T-helper 17 cell (primary cell): Measurements from ENCODE around the gene MFSD6. TPM values are rescaled to one million over a fixed set of nuclear protein-coding genes. Genes with fewer than 3 reads are reported as not detected.

Experiments
- ATAC-seq: fragments of 150-1000 bp; cut with Tn5 transposase; 2 replicates; pipeline ENCODE4 v1.10.0; 2021; ENCODE audit warnings: mild to moderate bottlenecking, moderate library complexity
- DNase-seq, 3 donors: peaks; one replicate each; pipeline versions ENCODE4 v3.0.0 to v3.0.0-alpha.2; 2020 to 2021
- H3K9me3 ChIP-seq: one replicate; pipeline ENCODE4 v1.7.0; 2013; ENCODE audit warnings: low read length, mild to moderate bottlenecking; ENCODE audit not compliant: control insufficient read depth, poor library complexity, severe bottlenecking
- H3K27ac Mint-ChIP-seq: one replicate; pipeline ENCODE4 v1.8.0; 2022; ENCODE audit warnings: mild to moderate bottlenecking, moderate library complexity, mixed read lengths
- H3K27me3 Mint-ChIP-seq: one replicate; pipeline ENCODE4 v1.8.0; 2022; ENCODE audit warnings: mixed read lengths
- H3K36me3 Mint-ChIP-seq: one replicate; pipeline ENCODE4 v1.8.0; 2022; ENCODE audit warnings: low read depth, mixed read lengths
- H3K4me1 Mint-ChIP-seq: one replicate; pipeline ENCODE4 v1.8.0; 2022; ENCODE audit warnings: mild to moderate bottlenecking, mixed read lengths
- H3K4me3 Mint-ChIP-seq: one replicate; pipeline ENCODE4 v1.8.0; 2022; ENCODE audit warnings: mild to moderate bottlenecking, moderate library complexity, mixed read lengths
- total RNA-seq, 4 donors: library from RNA in 2 of 4; stranded (reverse) in 2 of 4; gene quantifications; one replicate each; pipeline ENCODE4 v1.2.3 and lab custom pipeline; 2022 to 2026

Gene MFSD6
- total RNA-seq, 2 donors from 2014 or later = 36.2 to 55.6 TPM

DNA sequence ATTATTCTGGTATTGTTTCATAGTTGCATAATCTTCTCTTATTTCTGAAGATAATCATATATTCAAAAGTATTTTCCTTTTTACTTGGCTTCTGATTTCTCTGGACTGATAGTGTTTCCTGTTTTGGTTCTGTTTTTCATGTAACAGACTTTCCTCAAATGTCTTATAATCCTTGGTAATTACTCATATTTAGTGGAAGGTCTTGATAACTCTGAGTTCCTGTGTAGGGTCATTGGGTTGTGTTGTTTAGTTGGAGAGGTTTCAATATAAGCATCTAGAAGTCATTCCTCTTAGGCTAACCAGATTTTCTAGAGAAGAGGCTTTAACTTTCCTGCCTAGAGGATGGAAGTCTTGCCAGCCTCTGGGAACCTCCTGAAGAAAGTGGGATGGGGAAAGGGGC is 23.8 kb downstream of the MFSD6 start:
- Mint-ChIP-seq H3K4me3 (no peak overlapping the region), H3K4me1 (peaks cover 40% of the 10 kb centered on the region), H3K27ac (no peak overlapping the region), H3K36me3 (peaks cover 11% of the 10 kb centered on the region), H3K27me3 (no peaks in the 10 kb centered on the region)
- no peaks in the 10 kb centered on the region for H3K9me3 ChIP-seq
- ATAC-seq = no peak
- no peak for DNase-seq

DNA sequence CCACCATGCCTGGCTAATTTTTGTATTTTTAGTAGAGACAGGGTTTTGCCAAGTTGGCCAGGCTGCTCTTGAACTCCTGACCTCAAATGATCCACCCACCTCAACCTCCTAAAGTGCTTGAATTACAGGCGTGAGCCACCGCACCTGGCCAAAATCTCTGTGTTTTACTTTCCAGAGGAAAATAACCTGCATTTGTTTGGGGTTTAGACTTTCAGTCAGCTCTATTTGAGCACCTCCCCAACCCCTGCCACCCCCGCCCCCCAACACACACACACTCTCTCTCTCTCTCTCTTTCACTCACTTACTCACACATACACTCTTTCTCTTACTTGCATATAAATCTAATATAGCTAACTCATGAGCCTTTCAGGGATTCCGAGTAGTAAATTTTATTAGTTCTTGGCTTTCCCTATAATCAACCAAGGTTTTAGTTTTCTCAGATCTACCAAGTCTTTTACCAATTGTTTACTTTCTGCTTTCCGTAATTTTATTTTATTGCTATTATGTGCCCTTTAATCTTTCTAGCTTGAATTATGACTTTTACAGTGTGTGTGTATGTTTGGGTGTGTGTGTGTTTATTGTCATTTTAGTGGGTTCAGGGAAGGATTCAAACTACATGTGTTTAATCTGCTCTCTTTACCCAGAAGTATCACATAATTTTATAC is 24.5 kb downstream of the MFSD6 start:
- no peaks in the 10 kb centered on the region for H3K9me3 ChIP-seq
- Mint-ChIP-seq H3K4me1 (peaks cover 46% of the 10 kb centered on the region), H3K36me3 (peaks cover 11% of the 10 kb centered on the region), H3K27me3 (no peaks in the 10 kb centered on the region), H3K4me3 (peak overlapping the region; percentile 71), H3K27ac (peak overlapping the region; percentile 90)
- DNase-seq = no peak
- ATAC-seq = no peak

DNA sequence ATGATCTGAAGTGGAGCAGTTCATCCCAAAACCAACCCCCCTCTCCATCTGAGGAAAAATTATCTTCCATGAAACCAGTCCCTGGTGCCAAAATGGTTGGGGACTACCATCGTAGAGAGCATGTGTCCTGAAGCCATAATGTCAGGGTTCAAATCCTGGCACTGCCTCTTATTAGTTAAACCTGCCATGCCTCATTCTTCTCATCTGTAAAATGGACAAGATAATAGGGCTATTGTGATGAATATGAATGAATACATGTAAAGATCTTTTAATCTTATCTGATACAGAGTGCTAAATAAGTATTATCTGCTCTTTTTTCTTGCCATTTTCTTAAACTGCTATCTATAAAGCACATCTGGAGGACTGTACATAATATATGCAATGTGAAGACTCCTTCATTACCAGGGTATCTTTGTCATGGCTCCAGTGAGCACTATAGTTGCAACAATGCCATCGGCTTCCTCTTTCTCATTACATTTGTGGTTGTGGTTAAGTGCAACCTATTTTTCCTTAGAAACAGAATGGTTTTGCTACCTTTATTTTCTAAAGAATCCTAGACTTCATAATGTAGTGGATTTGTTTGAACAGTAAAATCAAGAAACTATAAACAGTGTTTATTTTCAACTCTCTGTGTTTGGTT is 27.0 kb downstream of the MFSD6 start:
- DNase-seq = no peak
- H3K4me1 Mint-ChIP-seq = peaks cover 55% of the 10 kb centered on the region
- peaks cover 7% of the 10 kb centered on the region for H3K36me3 Mint-ChIP-seq
- H3K4me3 Mint-ChIP-seq = peak overlapping the region; percentile 49
- H3K27ac Mint-ChIP-seq = no peak overlapping the region
- H3K9me3 ChIP-seq = no peaks in the 10 kb centered on the region
- ATAC-seq = no peak
- H3K27me3 Mint-ChIP-seq = no peaks in the 10 kb centered on the region

DNA sequence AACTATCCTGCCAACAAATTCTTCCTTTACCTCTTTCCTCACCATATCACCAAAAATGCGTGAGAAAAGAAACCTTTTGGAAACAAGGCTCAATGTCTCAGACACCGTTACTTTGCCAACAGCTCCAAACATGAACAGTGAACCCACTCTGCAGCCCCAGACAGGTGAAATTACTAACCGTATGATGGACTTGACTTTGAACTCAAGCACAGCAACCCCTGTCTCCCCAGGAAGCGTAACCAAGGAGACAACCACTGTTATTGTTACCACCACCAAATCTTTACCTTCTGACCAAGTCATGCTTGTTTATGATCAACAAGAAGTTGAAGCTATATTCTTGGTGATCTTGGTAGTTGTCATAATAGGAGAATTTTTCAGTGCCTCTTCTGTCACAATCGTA is 28.4 kb downstream of the MFSD6 start:
- Mint-ChIP-seq H3K27me3 (no peaks in the 10 kb centered on the region), H3K4me3 (no peak overlapping the region), H3K36me3 (peaks cover 7% of the 10 kb centered on the region), H3K4me1 (peaks cover 66% of the 10 kb centered on the region), H3K27ac (peak overlapping the region; percentile 19)
- DNase-seq (no peak), ATAC-seq (peak; percentile 28)
- no peaks in the 10 kb centered on the region for H3K9me3 ChIP-seq

DNA sequence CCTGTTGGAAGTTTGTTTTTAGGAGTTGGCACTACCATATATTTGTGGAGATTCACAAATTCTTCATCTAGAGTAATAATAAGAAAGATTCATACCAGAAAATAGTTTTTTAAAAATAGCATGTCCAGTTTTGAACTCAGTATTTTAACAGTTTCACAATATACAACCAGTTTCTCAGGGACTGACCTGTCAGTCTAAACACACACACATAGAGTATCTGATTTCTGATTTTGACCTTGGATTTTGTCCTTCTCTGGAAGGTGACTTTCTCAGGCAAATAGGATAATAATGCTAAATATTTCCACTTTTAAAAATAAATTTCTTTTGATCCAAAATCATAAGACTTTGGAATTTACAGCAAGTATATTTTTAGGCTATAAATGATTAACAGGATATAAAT is 32.0 kb downstream of the MFSD6 start:
- Mint-ChIP-seq H3K27ac (peak overlapping the region; percentile 11), H3K4me1 (peaks cover 72% of the 10 kb centered on the region), H3K27me3 (no peaks in the 10 kb centered on the region), H3K4me3 (no peak overlapping the region), H3K36me3 (peaks cover 9% of the 10 kb centered on the region)
- no peaks in the 10 kb centered on the region for H3K9me3 ChIP-seq
- DNase-seq (no peak), ATAC-seq (no peak)

DNA sequence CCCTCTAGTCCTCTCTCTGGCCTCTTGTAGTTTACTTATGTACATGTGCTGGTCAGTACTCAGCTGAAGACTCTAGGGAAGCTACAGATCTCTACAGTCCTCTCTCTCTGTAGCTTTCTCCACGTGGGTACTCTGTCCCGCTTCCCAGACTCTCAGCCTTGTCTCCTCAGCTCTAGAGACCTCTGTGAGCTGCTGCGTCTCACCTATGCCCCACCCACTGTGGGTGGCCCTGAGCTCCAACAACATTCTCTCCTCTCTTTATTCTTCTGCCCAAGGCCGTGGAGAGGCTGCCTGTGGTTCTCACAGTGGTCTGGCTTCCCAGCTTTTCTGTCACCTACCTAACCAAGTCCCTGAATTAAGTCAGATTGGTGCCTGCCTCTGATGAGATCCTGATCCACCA is 33.4 kb downstream of the MFSD6 start:
- H3K9me3 ChIP-seq = no peaks in the 10 kb centered on the region
- Mint-ChIP-seq H3K4me1 (peaks cover 68% of the 10 kb centered on the region), H3K27me3 (no peaks in the 10 kb centered on the region), H3K36me3 (peaks cover 6% of the 10 kb centered on the region), H3K27ac (peak overlapping the region; percentile 75), H3K4me3 (no peak overlapping the region)
- ATAC-seq (no peak), DNase-seq (no peak)

DNA sequence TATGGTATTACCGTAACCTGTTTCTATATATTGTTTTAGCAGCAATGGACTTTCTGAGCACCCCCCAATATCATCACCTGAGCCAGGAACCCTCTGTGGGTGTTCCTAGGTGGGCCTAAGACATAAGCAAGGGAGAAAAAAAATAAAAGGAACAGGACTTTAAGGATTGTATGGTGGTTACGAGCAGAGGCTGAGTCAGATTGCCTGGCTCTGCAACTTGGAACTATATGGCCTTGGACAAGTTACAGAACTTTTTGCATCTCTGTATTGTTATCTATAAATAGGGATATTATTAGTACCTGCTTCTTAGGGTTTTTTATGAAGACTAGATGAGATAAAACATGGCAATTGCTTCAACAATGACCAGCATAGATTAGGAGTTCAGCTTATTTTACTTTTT is 34.9 kb downstream of the MFSD6 start:
- Mint-ChIP-seq H3K4me1 (peaks cover 64% of the 10 kb centered on the region), H3K27ac (peak overlapping the region; percentile 72), H3K36me3 (peaks cover 6% of the 10 kb centered on the region), H3K4me3 (no peak overlapping the region), H3K27me3 (no peaks in the 10 kb centered on the region)
- ATAC-seq (no peak), DNase-seq (no peak)
- H3K9me3 ChIP-seq = no peaks in the 10 kb centered on the region

DNA sequence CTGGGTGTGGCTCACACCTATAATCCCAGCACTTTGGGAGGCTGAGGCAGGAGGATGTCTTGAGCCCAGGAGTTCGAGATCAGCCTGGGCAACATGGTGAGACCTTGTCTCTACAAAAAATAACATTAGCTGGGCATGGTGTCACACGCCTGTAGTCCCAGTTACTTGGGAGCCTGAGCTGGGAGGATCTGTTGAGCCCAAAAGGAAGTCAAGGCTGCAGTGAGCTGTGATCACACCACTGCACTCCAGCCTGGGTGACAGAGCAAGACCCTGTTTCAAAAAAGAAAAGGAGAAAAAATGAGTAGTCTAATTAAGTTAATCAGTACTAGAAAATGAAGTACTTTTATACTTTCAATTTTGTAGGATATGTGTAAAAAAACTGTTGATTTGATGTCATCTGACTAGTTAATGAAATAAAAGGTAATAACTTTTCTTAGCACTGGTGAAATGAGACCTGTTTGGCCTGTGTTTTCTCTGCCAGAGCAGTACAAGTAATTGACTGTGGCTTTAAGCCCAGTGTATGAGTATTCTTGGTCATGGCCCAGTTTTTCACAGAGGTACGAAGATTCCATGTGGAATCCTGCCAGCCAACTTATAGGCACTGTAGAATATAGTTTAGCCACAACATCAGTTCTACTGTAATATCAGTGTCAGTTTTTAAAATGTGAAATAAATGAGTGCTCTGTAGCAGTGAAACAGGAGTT is 35.8 kb downstream of the MFSD6 start:
- peaks cover 62% of the 10 kb centered on the region for H3K4me1 Mint-ChIP-seq
- H3K36me3 Mint-ChIP-seq = peaks cover 6% of the 10 kb centered on the region
- ATAC-seq (no peak), DNase-seq (no peak)
- no peaks in the 10 kb centered on the region for H3K27me3 Mint-ChIP-seq
- peak overlapping the region; percentile 72 for H3K27ac Mint-ChIP-seq
- H3K9me3 ChIP-seq = no peaks in the 10 kb centered on the region
- no peak overlapping the region for H3K4me3 Mint-ChIP-seq

DNA sequence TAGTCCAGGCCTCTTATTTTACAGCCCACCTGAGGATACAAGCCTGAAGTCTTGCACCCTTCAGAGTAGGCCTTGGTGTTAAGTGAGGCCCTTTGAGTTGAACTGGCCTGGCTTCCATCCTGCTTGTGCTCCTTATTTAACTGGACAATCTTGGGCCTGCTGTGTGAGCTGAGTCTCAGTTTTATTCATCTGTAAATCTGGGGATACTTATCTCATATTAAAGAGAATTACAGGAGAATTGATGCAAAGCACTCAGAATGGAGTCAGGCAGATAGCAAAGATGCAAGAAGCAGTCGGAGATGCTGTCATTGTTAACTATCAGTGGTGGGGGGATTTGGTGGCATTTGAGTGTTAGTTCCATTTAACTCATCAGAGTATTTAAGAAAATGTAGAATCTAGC is 36.8 kb downstream of the MFSD6 start:
- ATAC-seq = no peak
- no peaks in the 10 kb centered on the region for H3K9me3 ChIP-seq
- Mint-ChIP-seq H3K27me3 (no peaks in the 10 kb centered on the region), H3K4me3 (no peak overlapping the region), H3K27ac (peak overlapping the region; percentile 71), H3K36me3 (peaks cover 6% of the 10 kb centered on the region), H3K4me1 (peaks cover 53% of the 10 kb centered on the region)
- DNase-seq = no peak

DNA sequence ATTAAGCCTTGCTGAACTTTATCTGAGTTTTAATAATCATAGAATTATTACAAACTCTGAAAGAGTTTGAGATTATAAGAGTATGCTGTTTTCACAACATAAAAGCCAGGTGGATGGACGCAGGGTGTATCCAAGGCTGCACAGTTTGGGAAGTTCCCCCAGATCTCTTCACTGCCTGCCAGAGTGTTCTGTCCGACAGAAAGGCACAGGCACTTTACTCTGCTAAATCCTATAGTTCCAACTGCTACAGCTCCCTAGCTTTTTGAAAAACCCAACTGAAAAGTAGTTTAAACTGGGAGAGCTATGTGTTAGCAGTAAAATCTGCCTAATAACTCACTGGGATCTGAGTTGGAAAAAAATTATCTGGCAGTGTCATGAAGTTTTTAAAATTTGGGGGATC is 38.0 kb downstream of the MFSD6 start:
- Mint-ChIP-seq H3K36me3 (peaks cover 7% of the 10 kb centered on the region), H3K27me3 (no peaks in the 10 kb centered on the region), H3K4me3 (no peak overlapping the region), H3K4me1 (peaks cover 51% of the 10 kb centered on the region), H3K27ac (peak overlapping the region; percentile 34)
- no peak for ATAC-seq
- no peaks in the 10 kb centered on the region for H3K9me3 ChIP-seq
- DNase-seq = no peak

DNA sequence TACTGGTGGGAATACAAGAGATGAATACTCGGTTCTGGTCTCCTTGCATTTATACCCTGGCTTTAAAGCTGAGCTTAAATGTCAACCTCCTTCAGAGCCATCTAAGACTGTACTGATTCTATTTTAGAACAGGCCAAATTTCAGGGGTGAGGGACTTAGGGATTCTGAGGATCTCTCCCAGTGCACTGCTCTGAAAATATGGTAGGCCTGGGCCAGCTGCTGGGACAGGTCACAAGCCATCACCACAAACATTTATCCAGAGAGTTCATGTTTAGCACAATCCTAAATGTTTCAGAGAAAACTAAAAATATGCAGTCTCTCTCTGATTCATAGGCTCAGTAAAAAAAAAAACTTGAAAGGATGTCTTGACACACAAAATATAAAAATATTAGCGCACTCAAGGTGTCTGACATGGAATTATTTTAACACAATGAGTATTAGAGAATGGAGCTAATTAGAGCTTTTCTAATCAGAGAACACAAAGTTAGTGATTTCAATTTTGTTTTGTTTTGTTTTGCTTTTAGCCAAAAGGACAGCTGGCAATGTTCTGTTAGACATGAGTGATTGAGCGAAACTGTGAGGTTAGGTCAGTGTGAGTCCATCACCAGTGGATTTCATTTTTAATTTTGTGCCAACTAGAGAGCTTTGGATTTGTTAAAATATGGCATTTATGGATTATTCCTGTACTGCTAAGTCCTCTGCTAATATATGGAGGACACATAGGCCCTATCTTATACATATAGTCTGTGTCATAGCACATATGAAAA is 38.8 kb downstream of the MFSD6 start:
- no peak for ATAC-seq
- H3K9me3 ChIP-seq = no peaks in the 10 kb centered on the region
- no peaks in the 10 kb centered on the region for H3K27me3 Mint-ChIP-seq
- no peak overlapping the region for H3K4me3 Mint-ChIP-seq
- H3K4me1 Mint-ChIP-seq = peaks cover 51% of the 10 kb centered on the region
- H3K27ac Mint-ChIP-seq = no peak overlapping the region
- DNase-seq = no peak
- peaks cover 6% of the 10 kb centered on the region for H3K36me3 Mint-ChIP-seq

DNA sequence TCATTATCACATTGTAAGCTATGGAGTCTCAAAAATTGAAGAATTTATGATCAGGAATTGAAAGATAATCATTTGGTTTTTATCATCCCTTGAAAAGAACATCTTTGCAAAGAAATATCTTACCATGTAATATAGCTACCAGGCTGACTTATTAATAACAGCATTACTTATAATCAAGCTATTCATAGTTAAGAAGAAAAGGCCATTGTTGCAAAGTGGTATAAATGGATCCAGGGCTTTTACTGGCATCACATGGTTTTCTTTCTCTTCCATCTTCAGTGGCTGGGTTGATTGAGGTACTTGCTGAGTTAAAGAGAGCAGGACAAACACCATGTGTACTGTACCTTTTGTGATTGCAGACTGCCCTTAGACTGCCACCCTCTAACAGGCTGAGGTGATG is 39.6 kb downstream of the MFSD6 start:
- Mint-ChIP-seq H3K27me3 (no peaks in the 10 kb centered on the region), H3K36me3 (peaks cover 2% of the 10 kb centered on the region), H3K27ac (no peak overlapping the region), H3K4me1 (peaks cover 49% of the 10 kb centered on the region), H3K4me3 (no peak overlapping the region)
- DNase-seq = no peak
- no peak for ATAC-seq
- no peaks in the 10 kb centered on the region for H3K9me3 ChIP-seq

DNA sequence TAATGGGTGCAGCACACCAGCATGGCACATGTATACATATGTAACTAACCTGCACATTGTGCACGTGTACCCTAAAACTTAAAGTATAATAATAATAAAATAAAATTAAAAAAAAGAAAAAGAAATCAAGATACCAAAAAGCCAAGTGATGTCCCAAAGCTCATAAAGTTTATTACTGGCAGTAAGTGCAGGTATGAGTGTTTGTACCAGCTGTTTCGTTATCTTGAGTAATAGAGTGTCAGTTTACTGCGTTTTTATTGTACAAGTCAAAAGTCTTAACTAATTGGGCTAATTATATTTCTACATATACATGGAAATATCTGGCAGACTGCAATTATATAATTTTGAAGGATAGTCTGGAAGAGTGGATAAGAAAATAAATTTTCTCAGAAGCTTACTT is 41.8 kb downstream of the MFSD6 start:
- Mint-ChIP-seq H3K27ac (no peak overlapping the region), H3K27me3 (no peaks in the 10 kb centered on the region), H3K4me3 (no peak overlapping the region), H3K36me3 (peaks cover 2% of the 10 kb centered on the region), H3K4me1 (peaks cover 39% of the 10 kb centered on the region)
- DNase-seq (no peak), ATAC-seq (no peak)
- H3K9me3 ChIP-seq = no peaks in the 10 kb centered on the region
